NCI-H2029 (cell line): Measurements from ENCODE around the gene MRPL50.
A peak's percentile ranks its signal among the peaks of the same experiment; 100 is the strongest.
"Not testable (repeated sequence)": the region's sequence is repeated elsewhere in the genome, so short reads cannot be mapped to it uniquely, and the experiment has no call there.

Source experiments
- DNase-seq: peaks from one replicate; lab custom pipeline; 2025; lab: John Stamatoyannopoulos, UW

MRPL50 gene

DNA sequence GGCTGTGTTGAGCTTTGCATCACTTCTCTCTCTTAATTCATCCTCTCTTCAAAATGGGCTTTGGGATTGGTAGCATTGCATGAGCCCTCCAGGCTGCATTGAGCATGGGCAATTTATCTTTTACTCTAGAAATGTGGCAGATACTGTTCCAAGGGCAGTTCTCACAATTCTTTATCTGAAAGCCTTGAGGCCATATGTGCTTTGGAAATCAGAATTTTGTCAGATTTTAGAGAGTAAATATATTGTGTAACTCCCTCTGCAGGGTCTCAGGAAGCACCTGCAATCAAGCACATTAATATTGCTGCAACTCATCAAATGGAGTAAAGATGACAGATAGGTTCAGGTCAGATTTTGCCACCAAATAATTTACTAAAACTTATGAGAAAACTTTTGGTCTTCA, 19.6 kb upstream of the MRPL50 start:
- DNase-seq: no peak

DNA sequence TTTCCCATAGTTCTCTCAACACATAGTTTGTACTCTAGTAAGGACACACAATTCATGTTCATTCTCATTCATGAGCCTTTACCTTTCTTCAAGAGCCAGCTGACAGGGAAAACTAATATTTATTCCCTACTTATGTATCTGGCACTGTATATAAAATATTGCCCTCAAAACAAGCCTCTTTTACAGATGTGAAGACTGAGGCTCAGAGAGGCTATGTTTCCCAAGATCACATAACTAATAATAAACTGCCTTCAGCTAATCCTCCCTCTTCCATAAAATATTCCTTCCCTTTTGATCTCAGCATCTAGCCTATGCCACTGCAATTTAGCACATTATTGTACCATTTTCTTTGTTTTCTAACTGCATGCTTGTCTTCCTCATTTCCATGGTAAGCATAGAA, 19.0 kb upstream of the MRPL50 start:
- DNase-seq: no peak

DNA sequence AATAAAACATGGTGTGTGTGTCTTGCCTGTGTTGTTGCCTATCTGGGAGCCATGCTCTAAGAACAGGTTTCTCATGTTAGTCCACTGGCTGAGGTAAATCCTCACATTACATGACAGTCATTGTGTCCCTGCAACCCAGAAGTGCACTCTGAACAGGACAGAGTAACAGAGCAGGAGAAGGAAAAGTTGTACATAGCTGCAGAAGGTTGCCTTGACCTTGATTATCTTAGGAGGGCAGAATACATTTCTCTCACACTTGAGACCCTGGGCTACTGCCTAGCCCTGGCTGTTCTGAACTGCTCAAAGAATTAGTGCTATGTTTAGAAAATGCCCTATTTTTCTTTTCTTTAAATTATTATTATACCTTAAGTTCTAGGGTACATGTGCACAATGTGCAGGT, 17.2 kb upstream of the MRPL50 start:
- no peak for DNase-seq

DNA sequence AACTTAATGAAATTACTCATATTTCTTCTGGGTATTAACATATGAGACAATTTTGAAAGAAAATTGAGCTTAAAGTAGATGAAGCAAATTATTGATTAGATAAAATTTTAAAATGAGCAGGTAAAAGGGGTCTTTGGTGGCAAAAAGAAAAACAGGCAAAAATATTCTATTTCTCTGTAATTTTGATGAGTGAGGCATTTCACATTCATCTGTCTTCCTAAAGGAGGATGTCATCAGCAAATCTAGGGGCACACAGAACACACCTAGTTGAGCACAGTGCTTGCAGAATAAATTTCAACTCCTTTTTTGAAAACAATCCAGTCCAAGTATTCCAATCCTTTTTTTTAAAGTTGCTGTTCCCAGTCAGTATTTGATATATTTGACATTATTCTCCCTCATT, 16.4 kb upstream of the MRPL50 start:
- no peak for DNase-seq

DNA sequence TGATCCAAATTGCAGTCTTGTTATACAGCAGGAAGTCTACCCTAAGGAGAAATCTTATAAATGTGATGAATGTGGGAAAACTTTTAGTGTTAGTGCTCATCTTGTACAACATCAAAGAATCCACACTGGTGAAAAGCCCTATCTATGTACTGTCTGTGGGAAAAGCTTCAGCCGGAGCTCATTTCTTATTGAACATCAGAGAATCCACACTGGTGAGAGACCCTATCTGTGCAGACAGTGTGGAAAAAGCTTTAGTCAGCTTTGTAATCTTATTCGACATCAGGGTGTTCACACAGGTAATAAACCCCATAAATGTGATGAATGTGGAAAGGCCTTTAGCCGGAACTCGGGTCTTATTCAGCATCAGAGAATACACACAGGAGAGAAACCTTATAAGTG, 10.7 kb upstream of the MRPL50 start:
- DNase-seq: no peak

DNA sequence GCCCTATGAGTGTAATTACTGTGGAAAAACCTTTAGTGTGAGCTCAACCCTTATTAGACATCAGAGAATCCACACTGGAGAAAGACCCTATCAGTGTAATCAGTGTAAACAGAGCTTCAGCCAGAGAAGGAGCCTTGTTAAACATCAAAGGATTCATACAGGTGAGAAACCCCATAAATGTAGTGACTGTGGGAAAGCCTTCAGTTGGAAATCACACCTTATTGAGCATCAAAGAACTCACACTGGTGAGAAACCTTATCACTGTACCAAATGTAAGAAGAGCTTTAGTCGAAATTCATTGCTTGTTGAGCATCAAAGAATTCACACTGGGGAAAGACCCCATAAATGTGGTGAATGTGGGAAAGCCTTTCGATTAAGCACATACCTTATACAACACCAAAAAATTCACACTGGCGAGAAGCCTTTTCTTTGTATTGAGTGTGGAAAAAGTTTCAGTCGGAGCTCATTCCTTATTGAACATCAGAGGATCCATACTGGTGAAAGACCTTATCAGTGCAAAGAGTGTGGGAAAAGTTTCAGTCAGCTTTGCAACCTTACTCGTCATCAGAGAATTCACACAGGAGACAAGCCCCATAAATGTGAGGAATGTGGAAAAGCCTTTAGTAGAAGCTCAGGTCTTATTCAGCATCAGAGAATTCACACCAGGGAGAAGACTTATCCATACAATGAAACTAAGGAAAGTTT, 10.1 kb upstream of the MRPL50 start:
- no peak for DNase-seq

DNA sequence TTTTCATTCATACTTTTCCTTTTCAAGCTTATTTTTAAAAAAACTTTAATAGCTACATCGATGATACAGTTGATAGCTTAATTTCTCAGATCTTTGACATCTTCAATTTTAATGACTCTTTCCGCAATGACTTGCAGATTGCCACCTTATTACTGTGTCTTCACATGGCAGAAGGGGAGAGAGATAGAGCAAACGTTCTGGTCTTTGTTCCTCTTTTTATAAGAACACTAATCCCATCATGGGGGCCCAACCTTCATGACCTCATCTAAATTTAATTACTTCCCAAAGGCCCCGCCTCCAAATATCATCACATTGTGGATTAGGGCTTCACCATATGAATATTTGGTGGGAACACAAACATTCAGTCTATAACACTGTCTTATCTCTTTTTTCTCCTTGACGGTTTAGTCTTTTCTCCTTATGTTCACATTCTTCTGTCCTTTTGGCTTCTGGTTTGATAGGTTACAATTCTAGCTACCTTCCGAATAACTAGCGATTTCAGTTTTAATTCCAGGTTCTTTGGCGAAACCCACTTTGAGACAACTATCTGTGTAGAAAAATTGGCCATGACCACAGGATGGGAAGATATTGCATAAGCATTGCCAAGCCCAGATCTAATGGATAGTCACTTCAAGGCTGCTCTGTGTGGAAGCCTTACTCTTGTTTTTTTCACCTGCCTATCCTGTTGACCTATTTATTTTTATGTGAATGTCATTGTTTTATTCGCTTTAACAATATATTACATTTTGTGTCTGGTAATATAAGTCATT, 5.3 kb upstream of the MRPL50 start:
- no peak for DNase-seq

DNA sequence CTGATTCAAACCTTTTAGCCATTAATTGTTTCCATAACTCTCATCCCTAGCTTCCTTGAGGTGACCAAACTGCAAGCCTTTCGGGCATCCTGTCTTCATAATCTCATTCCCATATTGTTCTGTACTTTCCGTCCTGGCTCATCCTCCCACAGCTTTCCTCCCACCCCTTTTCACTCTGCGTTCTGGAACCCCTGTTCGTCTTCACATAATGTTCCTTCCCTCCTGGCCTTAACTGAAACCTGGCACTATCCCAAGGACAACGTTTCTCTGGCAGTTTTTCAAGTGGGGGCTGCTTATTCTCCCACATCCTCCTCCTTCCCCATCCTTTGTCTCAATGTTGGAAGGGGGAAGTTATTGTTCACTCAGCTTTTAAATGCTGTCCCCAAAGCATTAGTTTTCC, 1.7 kb upstream of the MRPL50 start:
- no peak for DNase-seq

DNA sequence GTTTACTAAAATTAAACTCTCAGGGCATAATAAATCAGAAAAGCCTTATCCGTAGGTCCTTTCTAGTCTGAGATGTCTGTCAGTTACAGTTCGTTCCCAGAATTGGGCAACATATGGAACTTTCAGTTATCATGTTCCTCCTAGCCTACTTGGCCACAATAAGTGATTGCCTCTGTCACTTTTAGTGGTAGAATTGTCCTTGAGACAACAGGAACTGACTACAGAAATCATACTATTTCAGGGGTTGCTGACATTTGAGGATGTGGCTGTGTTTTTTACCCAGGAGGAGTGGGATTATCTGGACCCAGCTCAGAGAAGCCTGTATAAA, 1.2 kb upstream of the MRPL50 start:
- no peak for DNase-seq

DNA sequence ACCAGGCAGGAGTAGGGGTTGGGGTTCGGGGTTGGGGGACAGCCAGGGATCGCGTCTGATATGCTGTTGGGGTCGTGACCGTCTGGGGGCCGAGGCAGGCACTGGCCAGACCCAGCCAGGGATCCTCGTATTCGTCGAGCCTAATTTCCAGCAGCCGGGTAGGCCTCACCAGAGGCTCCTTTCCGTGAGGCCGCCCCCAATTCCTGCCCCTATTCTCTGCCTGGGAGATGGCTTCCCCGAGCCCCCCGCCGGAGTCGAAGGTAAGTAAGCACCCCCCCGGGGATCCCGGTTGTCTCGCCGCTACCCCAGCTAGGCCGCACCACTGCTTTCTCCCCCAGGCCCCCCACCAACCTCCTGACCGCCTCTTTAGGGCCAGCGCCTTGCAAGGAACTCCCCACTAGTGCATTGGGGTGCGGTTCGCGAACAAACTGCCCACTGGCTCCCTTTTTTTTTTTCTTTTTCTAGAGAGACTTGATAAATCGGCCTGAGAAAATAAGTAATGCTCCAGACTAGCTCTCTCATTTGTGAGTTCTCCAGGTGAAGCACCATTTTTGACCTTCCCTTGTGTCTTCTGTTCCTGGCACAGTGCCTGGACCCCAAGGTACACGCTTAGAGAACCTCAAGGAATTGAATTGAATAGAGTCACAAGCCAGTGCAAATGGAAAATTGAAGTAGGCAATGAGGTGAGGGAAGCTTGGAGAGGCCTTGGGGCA, 668 bp upstream of the MRPL50 start:
- no peak for DNase-seq

DNA sequence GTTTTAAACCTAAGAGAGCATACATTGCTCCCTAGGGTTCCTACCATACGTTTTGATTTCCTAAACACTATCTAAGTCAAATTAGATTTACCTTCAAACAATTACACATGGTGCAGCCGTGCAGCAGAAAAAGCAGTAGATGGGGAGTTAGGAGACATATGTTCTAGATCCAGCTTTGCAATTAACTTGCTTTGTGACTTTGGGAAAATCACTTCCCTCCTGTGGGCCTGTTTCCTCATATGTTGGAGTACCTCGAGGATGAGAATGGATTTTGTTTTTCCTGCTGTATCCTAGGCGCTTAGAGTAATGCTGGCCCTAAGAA, 711 bp downstream of the MRPL50 start:
- DNase-seq: no peak

DNA sequence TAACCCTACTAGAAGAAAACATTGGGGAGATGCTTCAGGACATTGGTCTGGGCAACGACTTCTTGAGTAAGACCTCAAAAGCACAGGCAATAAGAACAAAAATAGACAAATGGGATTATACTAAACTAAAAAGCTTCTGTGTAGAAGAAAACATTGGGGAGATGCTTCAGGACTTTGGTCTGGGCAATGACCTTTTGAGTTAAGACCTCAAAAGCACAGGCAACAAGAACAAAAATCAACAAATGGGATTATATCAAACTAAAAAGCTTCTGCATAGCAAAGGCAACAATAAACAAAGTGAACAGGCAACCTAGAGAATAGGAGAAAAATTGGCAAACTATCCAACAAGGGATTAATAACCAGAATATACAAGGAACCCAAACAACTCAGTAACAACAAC, 3.7 kb downstream of the MRPL50 start:
- no peak for DNase-seq

DNA sequence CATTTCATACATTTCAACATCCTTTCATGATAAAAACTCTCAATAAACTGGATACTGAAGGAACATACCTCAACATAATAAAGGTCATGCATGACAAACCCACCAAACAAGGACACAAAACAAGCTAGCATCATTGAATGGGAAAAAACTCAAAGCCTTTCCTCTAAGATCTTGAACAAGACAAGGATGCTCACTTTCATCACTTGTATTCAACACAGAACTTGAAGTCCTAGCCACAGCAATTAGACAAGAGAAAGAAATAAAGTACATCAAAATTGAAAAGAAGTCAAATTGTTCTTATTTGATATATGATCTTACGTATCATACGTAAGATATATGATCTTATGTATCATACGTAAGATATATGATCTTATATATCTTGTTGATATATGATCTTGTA, 5.3 kb downstream of the MRPL50 start:
- no peak for DNase-seq

DNA sequence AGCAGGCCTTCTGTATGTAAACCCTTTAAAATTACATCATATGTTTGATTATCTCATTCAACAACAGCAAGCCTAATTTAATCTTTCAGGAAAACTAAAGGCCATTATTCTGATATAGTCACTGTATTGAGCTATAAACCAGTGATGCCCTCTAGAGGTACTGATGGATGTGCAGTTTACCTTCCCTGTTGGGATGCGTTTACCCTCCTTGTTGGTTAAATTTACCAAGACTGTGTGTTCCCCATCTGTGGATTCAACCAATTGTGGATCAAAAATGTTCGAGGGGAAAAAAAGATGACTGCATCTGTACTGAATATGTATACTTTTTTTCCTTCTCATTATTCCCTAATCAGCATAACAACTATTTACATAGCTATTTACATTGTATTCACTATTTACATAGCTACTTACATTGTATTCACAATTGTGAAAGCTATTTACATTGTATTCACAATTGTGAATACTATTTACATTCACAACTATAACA, 9.9 kb downstream of the MRPL50 start:
- peak; percentile 53 for DNase-seq

DNA sequence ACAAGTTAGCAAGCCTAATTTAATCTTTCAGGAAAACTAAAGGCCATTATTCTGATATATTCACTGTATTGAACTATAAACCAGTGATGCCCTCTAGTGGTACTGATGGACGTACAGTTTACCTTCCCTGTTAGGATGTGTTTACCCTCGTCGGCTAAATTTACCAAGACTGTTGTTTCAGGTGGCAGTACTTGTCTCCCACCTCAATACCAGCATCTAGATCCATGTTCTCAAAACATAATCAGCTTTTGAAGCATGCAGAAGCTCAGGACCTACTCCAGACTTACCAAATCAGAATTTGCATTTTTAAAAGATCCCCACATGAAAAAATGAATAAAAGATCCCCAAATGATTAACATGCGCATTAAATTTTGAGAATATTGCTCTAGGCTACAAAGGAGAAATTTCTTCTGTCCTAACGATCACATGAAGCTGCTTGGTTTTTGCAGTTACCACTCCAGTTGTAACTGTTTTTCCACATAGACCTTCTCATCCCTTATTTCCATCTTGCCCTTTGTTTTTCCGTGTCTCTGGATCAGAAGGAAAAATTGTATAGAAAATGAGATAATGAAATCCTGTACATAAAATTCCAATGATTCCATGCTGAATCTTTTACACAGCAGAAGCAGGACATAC, 10.4 kb downstream of the MRPL50 start:
- DNase-seq: peak; percentile 84

DNA sequence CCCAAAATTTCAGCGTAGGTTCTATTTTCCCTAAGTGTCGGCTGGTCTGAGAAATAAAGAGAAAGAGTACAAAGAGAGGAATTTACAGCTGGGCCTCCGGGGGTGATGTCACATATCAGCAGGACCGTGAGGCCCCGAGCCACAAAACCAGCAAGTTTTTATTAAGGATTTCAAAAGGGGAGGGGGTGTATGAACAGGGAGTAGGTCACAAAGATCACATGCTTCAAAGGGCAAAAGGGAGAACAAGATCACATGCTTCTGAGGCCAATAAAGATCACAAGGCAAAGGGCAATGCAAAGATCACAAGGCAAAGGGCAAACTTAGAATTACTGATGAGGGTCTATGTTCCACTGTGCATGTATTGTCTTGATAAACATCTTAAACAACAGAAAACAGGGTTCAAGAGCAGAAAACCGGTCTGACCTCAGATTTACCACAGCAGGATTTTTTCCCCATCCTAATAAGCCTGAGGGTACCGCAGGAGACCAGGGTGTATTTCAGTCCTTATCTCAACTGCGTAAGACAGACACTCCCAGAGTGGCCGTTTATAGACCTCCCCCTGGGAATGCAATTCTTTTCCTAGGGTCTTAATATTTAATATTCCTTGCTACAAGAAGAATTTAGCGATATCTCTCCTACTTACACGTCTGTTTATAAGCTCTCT, 13.4 kb downstream of the MRPL50 start, which contains the start of gene BAAT:
TSS of gene BAAT (minus strand) at position 134 of the 664 bp plus-strand sequence. CDS start 13,602 bp downstream, outside the sequence.
- not testable (repeated sequence) for DNase-seq

DNA sequence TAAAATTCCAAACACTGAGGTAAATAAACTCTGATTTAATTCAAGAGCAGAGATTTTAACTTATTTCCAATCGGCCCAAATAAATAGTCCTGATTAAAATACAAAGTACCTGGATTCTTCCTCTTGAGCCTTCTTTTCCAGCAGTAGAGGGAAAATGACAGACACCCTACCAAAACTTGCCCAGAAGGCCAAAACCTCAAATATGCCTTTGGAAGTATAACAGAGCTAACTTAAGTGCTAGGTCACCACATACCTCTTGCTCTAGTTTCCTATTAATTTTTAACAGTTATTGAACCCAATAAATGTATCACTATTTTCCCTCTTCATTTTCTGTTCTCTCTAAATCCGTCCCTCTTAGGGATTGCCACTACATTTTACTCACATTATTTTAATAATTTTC, 15.1 kb downstream of the MRPL50 start:
- no peak for DNase-seq

DNA sequence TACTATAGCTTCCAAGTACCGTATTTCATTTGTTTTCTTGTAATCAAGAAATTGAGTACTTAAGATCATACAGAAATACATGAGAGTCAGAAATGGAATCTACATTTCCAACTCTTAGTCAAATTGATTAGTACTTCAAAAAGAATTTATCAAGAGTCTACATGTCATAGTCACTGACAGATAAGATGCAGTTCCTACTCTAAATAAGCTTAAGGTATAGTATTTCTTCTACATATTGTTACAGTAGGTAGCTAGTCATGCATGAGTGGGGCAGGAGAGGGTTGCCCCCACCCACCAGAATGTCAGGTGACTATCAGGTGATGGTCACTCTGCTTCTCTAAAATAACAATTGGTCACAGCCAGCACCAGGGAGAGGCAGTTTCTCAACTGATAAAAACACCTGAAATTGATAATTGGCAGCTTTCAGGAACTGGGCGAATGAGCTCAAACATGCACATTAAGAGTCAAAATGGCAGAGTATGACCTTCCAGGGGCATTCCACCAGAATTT, 16.5 kb downstream of the MRPL50 start:
- no peak for DNase-seq

DNA sequence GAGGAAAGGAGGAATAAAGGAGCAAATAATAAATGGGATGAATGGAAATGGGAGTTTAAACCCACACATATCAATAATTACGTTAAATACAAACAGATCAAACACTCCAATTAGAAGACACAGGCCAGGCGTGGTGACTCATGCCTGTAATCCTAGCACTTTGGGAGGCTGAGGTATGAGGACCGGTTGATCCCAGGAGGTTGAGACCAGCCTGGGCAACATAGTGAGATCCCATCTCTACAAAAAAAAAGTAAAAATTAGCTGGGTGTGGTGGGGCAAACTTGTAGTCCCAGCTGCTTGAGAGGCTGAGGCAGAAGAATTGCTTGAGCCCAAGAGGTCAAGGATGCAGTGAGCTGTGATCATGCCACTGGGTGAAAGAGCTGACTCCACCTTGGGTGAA, 17.3 kb downstream of the MRPL50 start:
- no peak for DNase-seq

DNA sequence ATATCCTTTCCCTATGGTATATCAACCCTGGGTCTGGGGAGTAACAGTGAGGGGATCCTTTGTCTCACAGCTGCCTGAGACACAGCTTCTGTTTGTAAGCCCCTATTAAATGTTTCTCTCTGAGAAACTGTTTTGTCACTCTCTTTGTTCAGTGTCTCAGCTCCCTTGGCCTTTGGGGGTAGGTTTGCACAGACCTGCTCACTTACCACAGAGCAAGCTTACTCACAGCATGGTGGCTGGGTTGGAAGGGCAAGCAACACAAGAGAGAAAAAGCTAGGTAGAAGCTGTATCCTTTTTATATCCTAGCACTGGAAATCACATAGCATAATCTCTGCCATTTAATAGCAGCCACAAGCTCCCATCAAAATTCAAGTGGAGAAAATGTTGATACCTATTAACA, 18.1 kb downstream of the MRPL50 start:
- DNase-seq: no peak

DNA sequence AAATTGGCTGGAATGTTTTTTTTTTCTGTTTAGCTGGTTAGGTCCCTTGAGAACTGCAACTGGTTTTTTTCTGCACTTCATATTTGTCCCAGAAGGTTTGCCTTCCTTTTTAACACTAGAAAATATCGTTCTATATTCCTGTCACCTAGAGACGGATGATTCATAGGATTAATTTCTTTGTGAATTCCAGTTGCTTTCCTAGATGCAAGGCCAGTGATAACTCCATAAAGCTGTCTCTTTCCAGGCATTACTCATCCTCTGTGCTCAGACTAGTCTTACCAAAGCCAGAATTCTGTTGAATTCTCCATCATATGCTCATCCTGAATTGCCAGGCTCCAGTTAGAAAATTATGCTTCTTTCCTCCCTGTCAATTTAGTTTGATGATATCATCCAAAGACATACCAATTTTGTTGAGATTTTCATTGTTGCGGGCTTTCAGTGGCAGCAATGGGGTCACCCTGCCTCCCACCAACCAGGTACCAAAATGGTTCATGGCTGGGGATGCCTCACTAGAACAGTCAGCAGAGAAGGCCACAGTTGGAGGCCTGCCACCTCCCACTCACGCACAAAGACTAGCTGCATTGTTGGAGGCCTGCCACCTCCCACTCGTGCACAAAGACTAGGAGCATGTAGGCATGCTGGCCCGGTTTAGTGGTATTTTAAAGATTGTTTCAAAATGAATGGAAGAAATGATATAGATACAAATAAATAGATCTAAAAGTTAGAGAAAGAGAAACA, 22.1 kb downstream of the MRPL50 start:
- DNase-seq: no peak
